KBM-7 (cell line): ENCODE measurements around the gene TDRD9.

ENCODE experiments used
- DNase-seq: peaks from one replicate; pipeline ENCODE4 v3.0.0-alpha.2; 2015
- in situ Hi-C: fragments of 300-500 bp; cut with MboI; formaldehyde crosslinking; loops from 2 replicates; pipeline ENCODE4 v1.14.3; 2020; ENCODE audit warnings: low sequenced_read_pairs, low pct_unique_long_range_greater_than_20kb, mixed read lengths

Gene TDRD9

GRCh38 chr14:104047761-104048160 lies 119.5 kb downstream of the TDRD9 start:
- no peak for DNase-seq
- in situ Hi-C loops, result no loop called here

- no peak for DNase-seq
- in situ Hi-C loops, result no loop called here
These were observed 120.7 kb downstream of the TDRD9 start for GRCh38 chr14:104048758-104049507.

GRCh38 chr14:104049576-104050240 lies 121.5 kb downstream of the TDRD9 start:
- in situ Hi-C loops, result no loop called here
- DNase-seq, result no peak

- in situ Hi-C loops, result no loop called here
These were observed 123.0 kb downstream of the TDRD9 start for GRCh38 chr14:104051092-104051813.

GRCh38 chr14:104054222-104054905 lies 126.1 kb downstream of the TDRD9 start:
- in situ Hi-C loops, result no loop called here
- no peak for DNase-seq

More at GRCh38 chr14:104051092-104051813, 123.0 kb downstream of the TDRD9 start:
- DNase-seq, result no peak

- DNase-seq, result no peak
- in situ Hi-C loops, result no loop called here
These were observed 134.0 kb downstream of the TDRD9 start for GRCh38 chr14:104062281-104062680.

GRCh38 chr14:104064003-104064402 lies 135.7 kb downstream of the TDRD9 start:
- in situ Hi-C loops, result no loop called here
- no peak for DNase-seq

GRCh38 chr14:104066279-104066678 lies 138.0 kb downstream of the TDRD9 start:
- in situ Hi-C loops, result no loop called here
- no peak for DNase-seq

- DNase-seq, result no peak
- in situ Hi-C loops, result no loop called here
These were observed 138.6 kb downstream of the TDRD9 start for GRCh38 chr14:104066719-104067295.

GRCh38 chr14:104069541-104069940 lies 141.3 kb downstream of the TDRD9 start:
- in situ Hi-C loops, result no loop called here

GRCh38 chr14:104072586-104072985 lies 144.3 kb downstream of the TDRD9 start:
- no peak for DNase-seq
- in situ Hi-C loops, result no loop called here

More at GRCh38 chr14:104069541-104069940, 141.3 kb downstream of the TDRD9 start:
- no peak for DNase-seq

- in situ Hi-C loops, result no loop called here
- no peak for DNase-seq
These were observed 145.5 kb downstream of the TDRD9 start for GRCh38 chr14:104073764-104074163.

GRCh38 chr14:104075530-104076151 lies 147.4 kb downstream of the TDRD9 start:
- no peak for DNase-seq
- in situ Hi-C loops, result no loop called here

GRCh38 chr14:104076743-104077142 lies 148.5 kb downstream of the TDRD9 start:
- DNase-seq, result no peak
- in situ Hi-C loops, result no loop called here

GRCh38 chr14:104078031-104078455 lies 149.8 kb downstream of the TDRD9 start:
- peak; percentile 91 for DNase-seq
- in situ Hi-C loops, result no loop called here

- DNase-seq, result no peak
- in situ Hi-C loops, result no loop called here
These were observed 152.4 kb downstream of the TDRD9 start for GRCh38 chr14:104080376-104081260.

- in situ Hi-C loops, result no loop called here
- no peak for DNase-seq
These were observed 153.1 kb downstream of the TDRD9 start for GRCh38 chr14:104081261-104081835.
